GM19463 (cell line): ENCODE results near the gene SPG11.
A peak's percentile ranks its signal among the peaks of the same experiment; 100 is the strongest.
"Not testable (repeated sequence)": the region's sequence is repeated elsewhere in the genome, so short reads cannot be mapped to it uniquely, and the experiment has no call there.

ENCODE experiments used
- ATAC-seq: cut with Tn5 transposase; IDR thresholded peaks from one replicate; pipeline ENCODE4 v1.9.1; 2021; ENCODE audit warnings: mild to moderate bottlenecking, moderate library complexity; ENCODE audit not compliant: unreplicated experiment

SPG11 gene

GRCh38 chr15:44682809-44683682 lies 19.6 kb upstream of the SPG11 start:
- ATAC-seq = not testable (repeated sequence)

- ATAC-seq = no peak
These were observed 18.7 kb upstream of the SPG11 start for GRCh38 chr15:44682211-44682610.

GRCh38 chr15:44676676-44677075 lies 13.2 kb upstream of the SPG11 start:
- peak; percentile 49 for ATAC-seq

GRCh38 chr15:44675911-44676310 lies 12.4 kb upstream of the SPG11 start:
- no peak for ATAC-seq

GRCh38 chr15:44673639-44674038 lies 10.2 kb upstream of the SPG11 start:
- ATAC-seq = no peak

GRCh38 chr15:44670087-44670950 lies 6.9 kb upstream of the SPG11 start:
- no peak for ATAC-seq

GRCh38 chr15:44668921-44669320 lies 5.5 kb upstream of the SPG11 start:
- no peak for ATAC-seq

GRCh38 chr15:44667039-44667360 lies 3.5 kb upstream of the SPG11 start:
- no peak for ATAC-seq

- ATAC-seq = no peak
These were observed 3.0 kb upstream of the SPG11 start for GRCh38 chr15:44666210-44667038.

GRCh38 chr15:44662478-44663409 lies 718 bp downstream of the SPG11 start:
- ATAC-seq = peak; percentile 43

GRCh38 chr15:44661576-44661975 lies 1.9 kb downstream of the SPG11 start:
- no peak for ATAC-seq

GRCh38 chr15:44659056-44659455 lies 4.4 kb downstream of the SPG11 start:
- no peak for ATAC-seq

GRCh38 chr15:44657378-44657777 lies 6.1 kb downstream of the SPG11 start:
- no peak for ATAC-seq

GRCh38 chr15:44656913-44657312 lies 6.5 kb downstream of the SPG11 start:
- no peak for ATAC-seq

- ATAC-seq = no peak
These were observed 7.2 kb downstream of the SPG11 start for GRCh38 chr15:44656298-44656697.

GRCh38 chr15:44654858-44655257 lies 8.6 kb downstream of the SPG11 start:
- ATAC-seq = no peak

- ATAC-seq = no peak
These were observed 15.8 kb downstream of the SPG11 start for GRCh38 chr15:44647637-44648036.

- no peak for ATAC-seq
These were observed 16.4 kb downstream of the SPG11 start for GRCh38 chr15:44647036-44647435.

GRCh38 chr15:44646460-44646859 lies 17.0 kb downstream of the SPG11 start:
- no peak for ATAC-seq

- no peak for ATAC-seq
These were observed 21.8 kb downstream of the SPG11 start for GRCh38 chr15:44641651-44642050.
